GM21526 (cell line): ENCODE measurements around the gene HS2ST1.
"Not testable (repeated sequence)": the region's sequence is repeated elsewhere in the genome, so short reads cannot be mapped to it uniquely, and the experiment has no call there.

Experiments
- ATAC-seq: cut with Tn5 transposase; IDR thresholded peaks from one replicate; pipeline ENCODE4 v1.9.1; 2021; ENCODE audit warnings: moderate library complexity; ENCODE audit not compliant: unreplicated experiment, low FRiP score

Gene HS2ST1

GRCh38 chr1:87056974-87057373 lies 142.5 kb downstream of the HS2ST1 start:
- no peak for ATAC-seq

- no peak for ATAC-seq
Observed at GRCh38 chr1:87058343-87058649, 143.9 kb downstream of the HS2ST1 start.

- ATAC-seq: peak; percentile 39
Observed at GRCh38 chr1:87061742-87062156, 147.3 kb downstream of the HS2ST1 start.

GRCh38 chr1:87062687-87063086 lies 148.3 kb downstream of the HS2ST1 start:
- ATAC-seq: no peak

GRCh38 chr1:87064309-87064708 lies 149.9 kb downstream of the HS2ST1 start:
- ATAC-seq: no peak

GRCh38 chr1:87064986-87065385 lies 150.6 kb downstream of the HS2ST1 start:
- no peak for ATAC-seq

GRCh38 chr1:87066708-87067107 lies 152.3 kb downstream of the HS2ST1 start:
- not testable (repeated sequence) for ATAC-seq

- no peak for ATAC-seq
Observed at GRCh38 chr1:87072411-87072810, 158.0 kb downstream of the HS2ST1 start.

- ATAC-seq: no peak
Observed at GRCh38 chr1:87072904-87073303, 158.5 kb downstream of the HS2ST1 start.

- no peak for ATAC-seq
Observed at GRCh38 chr1:87074001-87074795, 159.8 kb downstream of the HS2ST1 start.

GRCh38 chr1:87077959-87078639 lies 163.7 kb downstream of the HS2ST1 start:
- ATAC-seq: peak; percentile 64

GRCh38 chr1:87084244-87084836 lies 169.9 kb downstream of the HS2ST1 start:
- ATAC-seq: no peak

- no peak for ATAC-seq
Observed at GRCh38 chr1:87086120-87086519, 171.7 kb downstream of the HS2ST1 start.

GRCh38 chr1:87089070-87089736 lies 174.8 kb downstream of the HS2ST1 start:
- no peak for ATAC-seq

GRCh38 chr1:87089823-87090222 lies 175.4 kb downstream of the HS2ST1 start:
- ATAC-seq: no peak

- ATAC-seq: no peak
Observed at GRCh38 chr1:87091425-87091824, 177.0 kb downstream of the HS2ST1 start.

GRCh38 chr1:87092846-87093245 lies 178.4 kb downstream of the HS2ST1 start:
- no peak for ATAC-seq

GRCh38 chr1:87093286-87093685 lies 178.9 kb downstream of the HS2ST1 start:
- ATAC-seq: no peak

GRCh38 chr1:87094238-87094637 lies 179.8 kb downstream of the HS2ST1 start:
- ATAC-seq: no peak

- ATAC-seq: no peak
Observed at GRCh38 chr1:87100271-87100670, 185.8 kb downstream of the HS2ST1 start.

GRCh38 chr1:87103074-87103473 lies 188.6 kb downstream of the HS2ST1 start:
- no peak for ATAC-seq
